ENCODE results near the gene GAS7.

Gene GAS7

GRCh38 chr17:10130263-10130662 is 68.1 kb downstream of the GAS7 start:
- DNase-seq = no peak

GRCh38 chr17:10127819-10128425 is 70.5 kb downstream of the GAS7 start:
- DNase-seq = peak; percentile 81

GRCh38 chr17:10126616-10127501 is 71.5 kb downstream of the GAS7 start:
- DNase-seq = peak; percentile 38

- no peak for DNase-seq
Measured at GRCh38 chr17:10126276-10126615, 72.2 kb downstream of the GAS7 start.

GRCh38 chr17:10125531-10126275 is 72.7 kb downstream of the GAS7 start:
- no peak for DNase-seq

- no peak for DNase-seq
Measured at GRCh38 chr17:10123093-10123492, 75.3 kb downstream of the GAS7 start.

GRCh38 chr17:10121971-10122707 is 76.3 kb downstream of the GAS7 start:
- no peak for DNase-seq

- no peak for DNase-seq
Measured at GRCh38 chr17:10120749-10121148, 77.7 kb downstream of the GAS7 start.

GRCh38 chr17:10120109-10120485 is 78.3 kb downstream of the GAS7 start:
- DNase-seq = peak; percentile 39

GRCh38 chr17:10119203-10120108 is 79.0 kb downstream of the GAS7 start:
- DNase-seq = peak; percentile 39

GRCh38 chr17:10118788-10119130 is 79.6 kb downstream of the GAS7 start:
- DNase-seq = no peak

- peak; percentile 44 for DNase-seq
Measured at GRCh38 chr17:10117581-10118001, 80.8 kb downstream of the GAS7 start.

GRCh38 chr17:10116753-10117420 is 81.5 kb downstream of the GAS7 start:
- DNase-seq = no peak

GRCh38 chr17:10116267-10116666 is 82.1 kb downstream of the GAS7 start:
- DNase-seq = no peak

GRCh38 chr17:10115536-10115932 is 82.9 kb downstream of the GAS7 start:
- DNase-seq = no peak

GRCh38 chr17:10114931-10115535 is 83.4 kb downstream of the GAS7 start:
- peak; percentile 83 for DNase-seq

GRCh38 chr17:10112962-10113361 is 85.4 kb downstream of the GAS7 start:
- no peak for DNase-seq

GRCh38 chr17:10111907-10112452 is 86.4 kb downstream of the GAS7 start:
- no peak for DNase-seq

GRCh38 chr17:10109146-10109545 is 89.3 kb downstream of the GAS7 start:
- DNase-seq = no peak

- no peak for DNase-seq
Measured at GRCh38 chr17:10107316-10108165, 90.9 kb downstream of the GAS7 start.
